GM12874 (cell line): ENCODE data around the gene SPRED3.

Experiments used
- TF ChIP-seq, protein P1 (sequence below): IDR thresholded peaks from 2 replicates; pipeline ENCODE4 v1.5.1; 2011; ENCODE audit warnings: low read depth, mild to moderate bottlenecking, control low read depth, low read length, moderate library complexity; ENCODE audit not compliant: insufficient read depth

The SPRED3 gene

GRCh38 chr19:38409631-38410133 lies 21.2 kb downstream of the SPRED3 start:
- TF ChIP-seq, protein P1, sequence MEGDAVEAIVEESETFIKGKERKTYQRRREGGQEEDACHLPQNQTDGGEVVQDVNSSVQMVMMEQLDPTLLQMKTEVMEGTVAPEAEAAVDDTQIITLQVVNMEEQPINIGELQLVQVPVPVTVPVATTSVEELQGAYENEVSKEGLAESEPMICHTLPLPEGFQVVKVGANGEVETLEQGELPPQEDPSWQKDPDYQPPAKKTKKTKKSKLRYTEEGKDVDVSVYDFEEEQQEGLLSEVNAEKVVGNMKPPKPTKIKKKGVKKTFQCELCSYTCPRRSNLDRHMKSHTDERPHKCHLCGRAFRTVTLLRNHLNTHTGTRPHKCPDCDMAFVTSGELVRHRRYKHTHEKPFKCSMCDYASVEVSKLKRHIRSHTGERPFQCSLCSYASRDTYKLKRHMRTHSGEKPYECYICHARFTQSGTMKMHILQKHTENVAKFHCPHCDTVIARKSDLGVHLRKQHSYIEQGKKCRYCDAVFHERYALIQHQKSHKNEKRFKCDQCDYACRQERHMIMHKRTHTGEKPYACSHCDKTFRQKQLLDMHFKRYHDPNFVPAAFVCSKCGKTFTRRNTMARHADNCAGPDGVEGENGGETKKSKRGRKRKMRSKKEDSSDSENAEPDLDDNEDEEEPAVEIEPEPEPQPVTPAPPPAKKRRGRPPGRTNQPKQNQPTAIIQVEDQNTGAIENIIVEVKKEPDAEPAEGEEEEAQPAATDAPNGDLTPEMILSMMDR = no peak

DNA sequence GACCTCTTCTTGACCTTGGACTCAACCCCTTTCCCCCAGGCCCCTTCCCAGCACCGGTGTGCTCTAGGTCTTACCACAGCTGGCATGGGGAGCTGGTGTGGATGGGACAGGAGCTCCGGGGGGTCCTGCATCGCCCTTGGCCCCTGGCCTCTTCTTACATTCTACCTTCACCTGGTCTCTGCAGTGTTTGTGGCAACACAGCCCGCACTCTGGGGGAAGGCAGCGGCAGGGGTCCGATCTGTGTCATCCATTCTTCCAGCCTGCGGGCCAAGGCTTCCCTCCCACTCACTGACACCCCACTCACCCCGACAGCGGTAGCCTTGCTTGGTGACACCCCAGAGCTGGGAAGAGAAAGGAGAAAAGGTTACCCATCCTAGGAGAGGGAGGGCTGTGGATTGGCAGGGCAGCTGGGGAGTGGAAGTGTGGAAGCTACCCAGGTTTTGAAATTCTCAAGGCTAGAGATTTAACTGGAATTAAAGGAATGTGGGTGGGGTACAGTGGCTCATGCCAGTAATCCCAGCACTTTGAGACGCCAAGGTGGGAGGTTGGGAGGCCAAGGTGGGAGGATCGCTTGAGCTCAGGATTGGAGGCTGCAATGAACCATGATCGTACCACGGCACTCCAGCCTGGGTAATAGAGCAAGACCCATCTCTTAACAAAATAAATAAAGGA lies 22.7 kb downstream of the SPRED3 start:
- TF ChIP-seq, protein P1 = no peak

DNA sequence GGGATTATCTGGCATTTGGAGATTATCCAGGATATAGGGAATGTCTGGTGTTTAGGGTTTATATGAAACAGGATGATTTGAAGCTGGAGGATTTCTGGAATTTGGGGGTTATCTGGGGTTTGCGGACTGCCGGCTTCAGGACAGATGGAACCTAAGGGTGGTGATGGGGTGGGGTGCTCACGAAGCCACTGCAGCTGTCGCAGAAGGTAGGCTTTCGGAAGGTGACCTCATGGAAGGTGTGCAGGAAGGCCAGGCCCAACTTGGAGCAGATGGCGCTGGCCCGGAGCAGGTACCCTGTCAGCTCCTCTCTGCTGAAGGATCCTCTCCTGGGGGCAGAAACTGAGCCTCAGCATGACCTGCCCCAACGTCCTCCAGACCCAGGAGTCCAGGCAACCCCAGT lies 24.0 kb downstream of the SPRED3 start:
- TF ChIP-seq, protein P1 = no peak

DNA sequence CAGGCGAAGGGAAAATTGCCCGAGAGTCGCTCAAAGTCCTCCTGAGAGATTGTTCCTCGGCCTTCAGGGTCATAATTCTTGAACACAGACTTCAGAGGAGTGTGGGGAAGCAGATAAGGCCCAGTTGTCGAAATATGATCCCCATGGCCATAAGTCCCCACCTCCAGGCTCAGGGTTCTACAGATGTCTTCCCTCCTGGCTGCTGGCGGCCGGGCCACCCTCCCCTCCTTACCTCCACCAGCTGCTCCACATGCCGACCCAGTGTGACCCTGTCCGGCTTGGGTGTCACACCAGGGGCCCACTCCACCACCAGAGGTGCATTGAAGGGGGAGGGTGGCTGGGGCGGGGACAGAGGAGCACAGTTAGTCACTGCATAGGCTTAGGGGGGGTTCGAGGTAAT lies 24.5 kb downstream of the SPRED3 start:
- TF ChIP-seq, protein P1 = no peak

DNA sequence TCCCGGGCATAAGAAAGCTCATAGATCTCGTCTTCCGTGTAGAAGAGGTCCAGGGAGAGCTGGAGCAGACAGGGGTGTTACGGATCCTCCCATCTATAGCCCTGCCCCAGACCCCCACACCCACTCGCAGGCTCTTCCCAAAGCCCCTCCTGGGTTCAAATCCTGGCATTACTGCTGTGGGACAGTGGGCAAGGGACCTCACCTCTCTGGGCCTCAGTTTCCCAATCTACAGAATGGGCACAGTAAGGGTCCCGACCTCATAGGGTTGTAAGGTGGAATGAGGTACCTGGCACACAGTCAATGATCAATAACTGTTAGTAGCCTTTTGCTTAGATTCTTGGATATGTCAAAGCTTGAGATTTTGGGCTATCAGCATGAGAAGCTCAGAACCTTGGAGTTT lies 24.9 kb downstream of the SPRED3 start:
- TF ChIP-seq, protein P1 = no peak

- TF ChIP-seq, protein P1 = no peak
Measured at GRCh38 chr19:38417146-38417543, 28.6 kb downstream of the SPRED3 start.

GRCh38 chr19:38417544-38418506 lies 29.3 kb downstream of the SPRED3 start:
- TF ChIP-seq, protein P1 = 0 out of 2 replicates have a peak, but pooled peaks have one; percentile 4
